NCI-H146 treated with DMSO at 0.1 percent for 48 hours (cell line): ENCODE data around the gene ARAP3.
"Not testable (repeated sequence)": the region's sequence is repeated elsewhere in the genome, so short reads cannot be mapped to it uniquely, and the experiment has no call there.

ENCODE experiments used
- DNase-seq: peaks from one replicate; lab custom pipeline; 2025; ENCODE audit not compliant: unreplicated experiment; lab: John Stamatoyannopoulos, UW

Gene ARAP3, protein sequence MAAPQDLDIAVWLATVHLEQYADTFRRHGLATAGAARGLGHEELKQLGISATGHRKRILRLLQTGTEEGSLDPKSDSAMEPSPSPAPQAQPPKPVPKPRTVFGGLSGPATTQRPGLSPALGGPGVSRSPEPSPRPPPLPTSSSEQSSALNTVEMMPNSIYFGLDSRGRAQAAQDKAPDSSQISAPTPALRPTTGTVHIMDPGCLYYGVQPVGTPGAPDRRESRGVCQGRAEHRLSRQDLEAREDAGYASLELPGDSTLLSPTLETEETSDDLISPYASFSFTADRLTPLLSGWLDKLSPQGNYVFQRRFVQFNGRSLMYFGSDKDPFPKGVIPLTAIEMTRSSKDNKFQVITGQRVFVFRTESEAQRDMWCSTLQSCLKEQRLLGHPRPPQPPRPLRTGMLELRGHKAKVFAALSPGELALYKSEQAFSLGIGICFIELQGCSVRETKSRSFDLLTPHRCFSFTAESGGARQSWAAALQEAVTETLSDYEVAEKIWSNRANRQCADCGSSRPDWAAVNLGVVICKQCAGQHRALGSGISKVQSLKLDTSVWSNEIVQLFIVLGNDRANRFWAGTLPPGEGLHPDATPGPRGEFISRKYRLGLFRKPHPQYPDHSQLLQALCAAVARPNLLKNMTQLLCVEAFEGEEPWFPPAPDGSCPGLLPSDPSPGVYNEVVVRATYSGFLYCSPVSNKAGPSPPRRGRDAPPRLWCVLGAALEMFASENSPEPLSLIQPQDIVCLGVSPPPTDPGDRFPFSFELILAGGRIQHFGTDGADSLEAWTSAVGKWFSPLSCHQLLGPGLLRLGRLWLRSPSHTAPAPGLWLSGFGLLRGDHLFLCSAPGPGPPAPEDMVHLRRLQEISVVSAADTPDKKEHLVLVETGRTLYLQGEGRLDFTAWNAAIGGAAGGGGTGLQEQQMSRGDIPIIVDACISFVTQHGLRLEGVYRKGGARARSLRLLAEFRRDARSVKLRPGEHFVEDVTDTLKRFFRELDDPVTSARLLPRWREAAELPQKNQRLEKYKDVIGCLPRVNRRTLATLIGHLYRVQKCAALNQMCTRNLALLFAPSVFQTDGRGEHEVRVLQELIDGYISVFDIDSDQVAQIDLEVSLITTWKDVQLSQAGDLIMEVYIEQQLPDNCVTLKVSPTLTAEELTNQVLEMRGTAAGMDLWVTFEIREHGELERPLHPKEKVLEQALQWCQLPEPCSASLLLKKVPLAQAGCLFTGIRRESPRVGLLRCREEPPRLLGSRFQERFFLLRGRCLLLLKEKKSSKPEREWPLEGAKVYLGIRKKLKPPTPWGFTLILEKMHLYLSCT (N-terminal part only)

DNA sequence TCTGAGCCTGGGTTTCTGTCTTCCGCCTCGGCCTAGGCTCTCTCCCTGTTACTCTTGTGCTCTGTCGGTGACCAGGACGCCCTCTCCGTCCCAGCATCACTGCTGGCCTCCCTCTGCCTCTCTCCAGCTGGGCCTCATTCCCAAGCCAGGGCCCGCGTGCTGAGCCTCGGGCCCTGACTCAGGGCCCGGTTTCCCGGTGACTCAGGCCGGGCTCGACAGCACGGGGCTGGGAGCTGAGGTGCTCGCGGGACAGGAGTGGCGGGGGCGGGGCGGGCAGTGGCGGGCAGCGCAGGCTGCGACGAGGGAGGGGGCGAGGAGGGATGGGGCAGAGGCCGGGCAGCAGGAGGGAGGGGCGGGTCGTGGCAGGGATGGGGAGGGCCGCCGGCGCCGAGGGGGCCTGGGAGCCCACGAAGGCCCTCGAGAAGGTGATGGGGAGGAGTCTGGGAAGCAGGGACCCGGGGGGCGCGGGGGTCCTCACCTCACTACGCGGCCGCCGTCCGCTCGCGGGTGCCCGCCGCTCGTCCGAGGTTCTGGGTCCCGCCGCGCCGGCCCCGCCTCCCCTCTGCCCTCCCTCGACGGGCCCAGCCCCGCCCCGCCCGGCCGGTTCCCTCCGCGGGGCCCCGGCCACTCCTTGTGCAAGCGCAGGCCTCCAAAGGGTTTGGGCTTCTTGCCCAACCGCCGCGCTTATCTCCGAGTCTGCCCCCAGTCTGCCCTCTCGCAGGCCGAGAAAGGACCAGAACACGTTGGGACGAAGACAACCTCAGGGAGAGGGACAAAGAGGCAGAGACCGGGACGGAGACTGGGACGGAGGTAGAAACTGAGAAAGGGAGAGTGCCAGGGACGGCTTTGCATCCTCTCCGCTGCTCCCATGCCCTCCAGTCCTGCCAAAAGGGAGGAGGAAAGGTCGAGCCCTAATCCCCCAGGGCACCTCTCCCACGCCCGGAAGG lies at the start of gene ARAP3:
Gene ARAP3, minus strand, starts transcription at position 536 of the 947 bp plus-strand sequence. CDS start 1,744 bp downstream, outside the sequence.
- no peak for DNase-seq

DNA sequence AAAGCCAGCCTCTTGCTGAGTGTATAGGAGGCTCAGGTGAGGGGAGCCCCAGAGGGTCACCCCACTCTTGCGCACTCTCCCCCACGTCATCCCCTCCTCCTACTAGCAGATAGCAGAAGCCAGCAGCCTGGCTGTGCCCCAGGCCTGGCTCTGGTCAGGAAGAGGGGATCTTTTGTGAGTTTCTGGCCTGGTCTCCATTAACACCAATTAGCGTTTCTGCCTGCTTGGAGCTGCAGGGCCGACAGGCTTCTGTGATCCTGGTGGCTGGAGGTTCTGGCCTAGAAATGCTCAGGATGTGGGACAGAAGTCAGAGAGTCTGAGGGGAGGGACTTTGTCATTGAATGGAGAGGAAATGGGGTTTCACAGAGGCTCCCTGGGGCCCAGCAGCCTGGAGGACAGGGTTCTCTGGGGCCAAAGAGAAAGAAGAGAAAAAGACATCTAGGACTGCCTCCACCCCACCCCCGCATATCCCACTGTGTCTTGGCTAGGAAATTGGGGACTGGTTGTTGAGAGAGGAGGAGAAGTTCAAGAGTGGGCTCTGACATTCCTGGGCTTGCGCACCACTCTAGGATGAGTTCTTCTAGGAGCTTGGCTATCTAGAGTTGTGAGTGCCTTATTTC lies 47.5 kb upstream of the ARAP3 start:
- no peak for DNase-seq

DNA sequence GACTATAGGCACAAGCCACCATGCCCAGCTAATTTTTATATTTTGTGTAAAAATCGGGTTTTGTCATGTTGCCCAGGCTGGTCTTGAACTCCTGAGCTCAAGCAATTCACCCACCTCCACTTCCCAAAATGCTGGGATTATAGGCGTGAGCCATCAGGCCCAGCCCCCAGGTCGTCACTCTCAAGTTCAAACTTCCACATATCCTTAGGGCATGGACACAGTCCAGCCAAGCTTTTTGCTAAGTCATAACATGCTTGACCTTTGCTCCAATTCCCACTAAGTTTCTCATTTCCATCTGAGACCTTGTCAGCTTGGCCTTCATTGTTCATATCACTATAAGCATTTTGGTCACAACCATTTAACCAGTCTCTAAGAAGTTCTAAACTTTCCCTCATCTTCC lies 43.9 kb upstream of the ARAP3 start:
- DNase-seq: no peak

DNA sequence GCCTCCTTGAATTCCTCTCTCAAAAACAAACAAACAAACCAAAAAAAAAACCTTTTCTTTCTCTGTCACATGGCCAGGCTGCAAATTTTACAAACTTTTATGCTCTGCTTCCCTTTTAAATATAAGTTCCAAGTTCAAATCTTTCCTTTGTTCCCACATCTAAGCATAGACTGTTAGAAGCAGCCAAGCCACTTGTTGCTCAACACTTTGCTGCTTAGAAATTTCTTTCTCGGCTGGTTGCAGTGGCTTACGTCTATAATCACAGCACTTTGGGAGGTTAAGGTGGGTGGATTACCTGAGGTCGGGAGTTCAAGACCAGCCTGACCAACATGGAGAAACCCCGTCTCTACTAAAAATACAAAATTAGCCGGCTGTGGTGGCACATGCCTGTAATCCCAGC lies 43.1 kb upstream of the ARAP3 start:
- not testable (repeated sequence) for DNase-seq

DNA sequence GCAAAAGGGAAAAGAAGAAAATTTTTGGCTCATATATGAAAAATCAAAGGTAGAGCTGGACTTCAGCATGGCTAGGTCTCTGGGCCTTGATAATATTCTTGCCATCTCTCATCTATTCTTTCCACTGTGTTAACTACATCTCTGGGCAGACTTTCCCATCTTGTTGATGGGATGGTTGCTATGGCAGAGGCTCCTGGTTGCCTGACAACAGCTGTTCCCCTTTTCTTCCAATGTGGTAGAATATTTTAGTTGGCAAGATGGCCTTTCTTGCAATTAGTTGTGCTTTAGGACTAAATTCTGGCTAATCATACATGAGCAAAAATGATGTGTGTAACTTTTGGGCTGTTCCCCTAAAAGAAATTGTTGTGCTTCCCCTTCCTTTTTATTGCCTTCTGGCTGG lies 40.2 kb upstream of the ARAP3 start:
- no peak for DNase-seq

DNA sequence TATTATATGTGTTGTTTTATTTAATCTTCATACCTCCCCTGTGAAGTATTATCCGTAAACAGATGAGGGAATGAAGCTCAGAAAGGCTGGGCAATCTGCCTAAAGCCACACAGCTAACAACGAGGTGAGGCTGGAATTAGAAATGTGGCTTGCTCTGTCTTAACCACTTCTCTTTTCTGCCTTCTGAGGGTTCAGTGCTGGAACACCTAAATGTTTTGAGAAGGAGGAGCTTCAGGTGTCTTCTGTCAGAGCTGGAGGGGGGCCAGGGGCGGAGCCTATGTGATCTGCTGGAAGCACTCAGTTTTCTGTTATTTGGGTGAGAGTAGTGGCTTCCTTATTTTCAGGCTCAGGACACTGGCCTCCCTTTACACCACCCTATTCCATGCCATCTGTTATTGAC lies 35.0 kb upstream of the ARAP3 start:
- DNase-seq: no peak

DNA sequence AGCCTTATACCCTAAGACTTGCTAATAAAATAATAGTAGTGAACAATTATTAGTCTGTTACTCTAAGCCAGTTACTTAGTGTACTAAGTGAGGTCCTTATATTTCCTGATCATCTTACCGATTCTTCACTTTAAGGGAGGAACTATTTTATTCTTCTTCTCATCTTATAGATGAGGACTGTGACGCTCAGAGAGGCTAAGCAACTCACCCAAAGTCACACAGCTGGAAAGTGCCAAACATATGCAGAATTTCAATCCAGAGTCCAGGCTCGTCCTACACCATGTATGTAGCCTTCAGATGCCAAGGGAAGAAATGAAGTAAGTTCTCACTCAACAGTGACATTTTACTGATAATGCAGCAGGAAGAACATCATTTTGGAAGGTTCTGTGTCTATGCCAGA lies 34.4 kb upstream of the ARAP3 start:
- DNase-seq: no peak

DNA sequence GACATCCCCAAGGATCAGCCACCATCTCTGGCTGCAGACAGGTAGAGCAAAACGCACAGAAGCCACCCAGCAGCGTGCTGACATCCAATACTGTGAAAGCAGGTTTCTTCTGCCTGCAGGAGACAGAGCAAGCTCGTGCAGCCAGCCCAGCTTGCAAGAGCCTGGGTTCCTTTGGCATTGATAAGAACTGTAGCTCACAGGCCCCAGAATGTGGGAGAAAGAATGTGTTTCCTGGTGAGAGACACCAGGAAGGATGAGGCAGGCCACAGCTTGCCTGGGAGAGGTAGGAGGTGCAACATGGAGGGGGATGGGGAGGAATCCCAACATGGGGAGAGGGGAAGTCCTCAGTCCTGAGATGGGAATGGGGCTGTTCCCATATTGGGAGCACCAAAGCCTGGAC lies 34.0 kb upstream of the ARAP3 start:
- no peak for DNase-seq

DNA sequence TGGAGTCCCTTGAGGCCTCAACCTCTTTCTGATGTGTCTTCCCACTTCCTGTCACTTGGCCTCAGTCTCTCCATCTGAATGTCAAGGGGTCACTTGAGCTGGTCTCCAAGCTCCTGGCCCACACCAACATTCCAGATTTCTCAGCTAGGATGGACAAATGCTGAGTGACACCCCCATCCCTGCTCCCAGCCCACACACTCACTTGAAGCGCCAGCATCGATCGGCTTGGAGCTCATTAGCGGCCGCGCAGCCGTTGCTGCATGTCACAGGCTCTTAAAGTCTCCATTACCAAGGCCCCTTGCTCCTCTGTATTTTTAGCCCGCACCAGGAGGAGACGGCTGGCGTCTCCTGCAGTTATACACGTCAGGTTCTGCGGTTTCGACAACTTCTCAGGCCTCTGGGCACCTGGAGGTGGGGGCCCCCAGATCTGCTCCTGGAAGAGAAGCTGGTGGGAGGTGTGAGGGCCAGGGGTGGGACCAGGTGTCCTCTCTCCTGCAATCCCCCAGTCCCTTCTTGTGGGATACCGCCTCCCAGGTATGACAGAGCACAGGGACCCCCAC lies 33.4 kb upstream of the ARAP3 start:
- no peak for DNase-seq

DNA sequence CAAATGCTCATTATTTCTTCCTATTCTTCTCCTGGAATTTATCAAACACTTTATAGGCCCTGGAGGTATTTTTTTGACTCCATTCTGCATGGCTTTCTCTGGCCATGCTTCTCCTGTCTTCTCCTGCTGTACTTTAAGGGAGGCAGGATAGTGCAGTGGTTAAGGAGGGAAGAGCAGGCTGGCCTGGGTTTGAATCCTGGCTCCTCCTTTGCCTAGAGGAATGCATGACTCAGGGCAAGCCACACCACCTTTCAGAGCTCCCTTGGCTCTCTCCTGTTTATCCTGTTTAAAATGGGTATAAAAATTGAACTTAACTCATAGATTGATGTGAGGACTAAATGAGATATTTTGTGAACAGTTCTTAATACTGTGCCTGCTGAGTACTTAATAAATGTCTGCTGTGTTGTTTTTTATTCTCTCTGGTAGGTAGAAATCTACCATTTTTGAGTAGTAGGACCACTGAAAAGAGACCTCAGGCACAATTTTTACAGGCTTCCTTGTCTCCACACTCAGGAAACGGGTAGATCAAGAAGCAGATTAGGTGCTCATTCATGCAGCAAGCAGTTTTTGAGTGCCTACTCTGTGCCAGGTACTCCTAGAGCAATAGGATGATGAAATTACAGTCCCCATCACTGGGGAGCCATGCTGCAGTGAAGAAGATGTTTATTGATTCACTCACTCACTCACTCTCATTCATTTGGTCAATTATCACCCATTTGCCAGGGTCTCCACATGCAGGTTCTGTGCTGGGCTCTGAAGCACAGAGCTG lies 32.7 kb upstream of the ARAP3 start:
- DNase-seq: no peak

DNA sequence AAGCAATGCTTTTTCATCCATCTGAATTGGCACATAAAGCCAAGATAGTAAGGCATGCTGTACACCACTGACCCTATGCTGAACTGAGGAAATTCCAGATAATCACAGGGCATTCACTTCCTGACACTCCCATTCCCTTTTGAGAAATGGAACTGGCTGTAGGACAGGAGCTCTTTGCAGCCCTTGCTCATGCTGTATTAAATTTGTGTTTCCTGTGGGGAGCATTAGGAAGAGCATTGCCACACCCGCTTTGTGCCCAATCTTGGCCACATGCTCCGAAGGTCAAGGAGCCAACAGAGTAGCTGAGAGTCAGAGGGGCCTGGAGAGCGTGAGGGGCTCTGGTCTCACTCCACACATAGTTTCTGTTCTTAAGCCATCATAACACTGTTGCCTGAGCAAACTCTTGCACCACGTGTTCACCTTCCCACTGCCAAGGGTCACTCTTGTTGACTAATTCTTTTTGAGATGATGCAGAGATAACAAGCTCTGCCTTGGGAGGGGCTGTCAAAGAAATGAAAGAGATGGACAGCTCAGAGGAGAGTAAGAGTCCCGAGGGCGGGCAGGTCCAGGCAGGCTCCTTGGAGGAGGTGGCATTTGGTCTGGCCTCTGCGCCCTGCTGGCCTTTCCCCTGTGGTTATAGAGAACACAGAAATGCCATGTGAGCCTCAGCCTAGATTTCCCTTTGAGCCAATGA lies 31.7 kb upstream of the ARAP3 start:
- DNase-seq: no peak

DNA sequence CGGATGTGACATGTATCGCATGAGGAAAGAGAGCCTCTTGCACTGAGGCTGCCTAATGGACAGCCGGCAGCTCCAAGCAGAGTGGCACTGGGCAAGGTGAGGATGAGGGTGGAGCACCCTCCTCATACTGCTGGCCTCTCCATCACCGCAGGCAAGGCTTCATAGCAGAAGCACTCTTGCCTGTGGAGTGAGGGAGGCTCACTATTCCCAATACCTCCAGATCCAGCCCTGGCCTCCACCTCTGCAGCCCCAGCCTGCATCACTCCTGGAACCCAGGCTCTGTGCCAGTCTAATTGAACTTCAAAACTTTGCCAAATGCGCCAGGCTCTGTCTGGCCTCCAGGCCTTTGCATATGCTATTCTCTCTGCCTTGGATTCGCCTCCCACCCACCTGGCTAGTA lies 29.7 kb upstream of the ARAP3 start:
- no peak for DNase-seq

DNA sequence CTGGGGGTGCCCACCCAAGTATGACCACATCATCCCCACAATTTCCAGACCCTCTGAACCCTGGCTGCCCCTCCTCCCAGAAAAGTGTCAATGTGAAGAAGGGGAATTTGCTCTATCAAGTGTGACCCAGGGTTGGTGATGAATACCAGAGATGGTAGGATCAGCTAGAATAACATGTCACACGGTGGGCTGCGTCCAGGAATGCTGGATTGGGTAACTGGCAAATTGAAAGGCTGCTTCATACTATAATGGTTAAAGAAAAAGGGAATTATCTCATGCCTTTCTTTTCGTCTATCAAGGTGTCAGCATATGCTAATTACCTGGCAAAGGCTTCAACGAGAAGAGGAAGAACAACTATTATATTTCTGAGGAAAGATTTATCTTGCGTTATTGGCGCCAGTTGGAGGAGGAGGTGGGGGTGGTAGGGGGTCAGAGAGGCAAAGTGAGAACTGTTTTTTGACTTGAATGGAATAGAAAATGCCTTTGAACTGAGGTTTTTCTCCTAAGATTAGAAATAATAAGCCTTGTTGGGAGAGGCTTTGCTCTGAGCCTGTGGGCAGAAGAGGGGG lies 27.8 kb upstream of the ARAP3 start:
- DNase-seq: no peak

DNA sequence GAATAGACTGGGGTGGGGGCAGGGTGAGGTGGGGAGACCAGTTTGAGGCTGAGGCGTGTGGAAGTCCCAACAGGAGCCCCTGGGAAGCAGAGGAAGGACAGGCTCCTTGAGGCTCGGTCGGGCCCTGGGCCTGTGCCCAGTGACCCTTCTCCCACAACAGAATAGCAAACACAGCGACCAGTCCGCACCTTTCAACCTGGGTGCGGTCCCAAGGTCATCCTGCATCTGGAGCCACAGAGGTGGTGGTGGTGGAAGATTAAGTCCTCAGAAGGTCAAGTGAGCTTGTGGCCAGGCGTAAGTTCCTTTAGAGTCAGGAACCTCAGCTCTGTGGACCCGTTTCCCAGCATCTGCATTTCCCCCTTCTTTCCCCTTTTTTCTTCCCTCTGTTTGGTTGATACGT lies 26.0 kb upstream of the ARAP3 start:
- DNase-seq: no peak

DNA sequence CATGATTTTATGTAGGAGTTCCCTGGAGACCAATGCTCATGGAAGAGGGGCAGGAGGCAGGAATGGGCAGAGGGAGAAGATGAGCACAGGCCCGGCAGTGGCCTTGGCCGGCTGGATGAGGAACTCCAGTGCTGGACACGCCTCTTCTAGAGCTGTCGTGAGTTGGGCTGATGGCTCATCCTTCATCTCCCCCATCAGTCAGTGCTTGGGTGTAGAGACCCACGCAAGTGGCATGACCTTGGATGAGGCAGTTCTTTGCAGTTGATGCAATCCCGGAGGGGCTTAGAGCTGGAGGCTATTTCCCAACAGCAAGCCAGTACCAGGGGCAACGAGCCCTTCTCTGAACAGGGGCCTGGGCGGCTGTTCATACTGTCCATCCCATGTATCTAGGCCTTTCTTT lies 25.5 kb upstream of the ARAP3 start:
- no peak for DNase-seq

DNA sequence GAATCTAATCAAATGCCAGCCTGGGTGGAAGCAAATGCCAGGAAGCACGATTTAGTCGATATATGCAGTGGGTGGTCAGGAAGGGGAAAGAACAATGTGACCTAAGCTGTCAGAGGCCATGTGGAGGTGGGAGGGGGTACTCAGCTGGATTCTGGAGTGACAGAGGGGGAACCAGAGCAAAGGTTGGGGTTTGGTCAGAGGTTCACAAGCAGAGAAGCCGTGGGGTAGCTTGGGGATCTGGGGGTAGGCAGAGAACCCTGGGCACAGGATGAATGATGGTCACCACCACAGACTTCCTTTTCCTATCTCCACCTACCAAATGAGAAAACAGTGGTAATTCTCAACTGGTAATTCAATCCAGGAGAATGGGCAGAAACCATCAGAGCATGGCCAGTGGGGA lies 24.1 kb upstream of the ARAP3 start:
- no peak for DNase-seq

DNA sequence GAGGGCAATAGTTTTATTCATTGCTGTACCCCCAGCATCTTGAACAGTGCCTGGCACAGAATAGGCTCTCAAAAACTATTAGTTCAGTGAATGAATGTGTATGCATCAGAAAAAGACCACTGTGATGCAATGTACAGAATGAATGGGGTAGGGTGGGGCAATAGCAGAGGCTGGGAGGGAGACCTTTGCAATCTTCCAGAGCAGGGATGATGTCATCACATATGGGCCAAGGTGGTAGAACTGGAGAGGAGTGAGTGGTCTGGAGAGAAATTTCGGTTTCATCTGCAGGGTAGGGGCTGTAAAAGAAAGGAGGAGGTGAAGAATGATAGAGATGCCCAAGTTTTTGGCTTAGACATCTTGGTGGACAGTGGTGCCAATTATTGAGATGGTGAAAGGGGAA lies 23.4 kb upstream of the ARAP3 start:
- no peak for DNase-seq

DNA sequence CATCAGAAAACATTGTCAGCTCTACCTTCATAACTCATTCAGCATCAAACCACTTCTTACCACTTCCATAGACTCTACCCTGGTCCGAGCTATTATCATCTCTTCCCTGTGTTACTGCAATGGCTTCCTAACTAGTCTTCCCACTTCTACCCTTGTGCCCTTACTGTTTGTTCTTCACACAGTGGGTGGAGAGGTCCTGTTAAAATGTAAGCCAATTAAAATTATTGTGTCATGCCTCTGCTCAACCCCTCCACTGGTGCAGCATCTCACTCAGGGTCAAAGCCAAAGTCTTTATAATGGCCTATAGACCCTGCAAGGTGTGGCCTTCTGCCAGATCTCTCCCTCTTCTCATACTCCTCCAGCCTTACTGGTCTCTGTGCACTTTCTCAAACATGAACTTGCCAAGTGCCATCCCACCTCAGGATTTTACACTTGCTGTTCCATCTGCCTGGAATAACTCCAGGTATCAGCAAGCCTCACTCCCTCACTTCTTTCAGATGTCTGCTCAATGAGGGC lies 22.8 kb upstream of the ARAP3 start:
- DNase-seq: no peak
